ENCODE measurements around the gene CXXC5.
A peak's percentile ranks its signal among the peaks of the same experiment; 100 is the strongest.
"Not testable (repeated sequence)": the region's sequence is repeated elsewhere in the genome, so short reads cannot be mapped to it uniquely, and the experiment has no call there.

The CXXC5 gene

GRCh38 chr5:139713898-139714297 lies 65.7 kb downstream of the CXXC5 start:
- not testable (repeated sequence) for DNase-seq

GRCh38 chr5:139717221-139717620 lies 69.1 kb downstream of the CXXC5 start:
- DNase-seq = no peak

GRCh38 chr5:139718403-139718802 lies 70.3 kb downstream of the CXXC5 start:
- DNase-seq = not testable (repeated sequence)

- DNase-seq = not testable (repeated sequence)
Measured at GRCh38 chr5:139719970-139720369, 71.8 kb downstream of the CXXC5 start.

GRCh38 chr5:139723986-139724587 lies 75.9 kb downstream of the CXXC5 start:
- no peak for DNase-seq

GRCh38 chr5:139725073-139725830 lies 77.1 kb downstream of the CXXC5 start:
- DNase-seq = peak; percentile 79

GRCh38 chr5:139726248-139726647 lies 78.1 kb downstream of the CXXC5 start:
- no peak for DNase-seq

GRCh38 chr5:139727615-139728014 lies 79.5 kb downstream of the CXXC5 start:
- DNase-seq = not testable (repeated sequence)

GRCh38 chr5:139731281-139731680 lies 83.1 kb downstream of the CXXC5 start:
- DNase-seq = no peak

GRCh38 chr5:139732019-139732418 lies 83.9 kb downstream of the CXXC5 start:
- no peak for DNase-seq

GRCh38 chr5:139733010-139733688 lies 85.0 kb downstream of the CXXC5 start:
- no peak for DNase-seq
